Trophoblast cell (in vitro differentiated cells and primary cell): ENCODE measurements around the gene TIMP1.

Source experiments
- DNase-seq, 2 donors: peaks; one replicate each; pipeline ENCODE4 v3.0.0-alpha.2; 2016
- H2AFZ ChIP-seq: 2 replicates; pipeline ENCODE4 v1.6.1; 2013; ENCODE audit warnings: low read length, moderate library complexity, mild to moderate bottlenecking; ENCODE audit not compliant: insufficient read depth, poor library complexity
- H2AK5ac ChIP-seq: 2 replicates; pipeline ENCODE4 v1.6.1; 2013; ENCODE audit warnings: mild to moderate bottlenecking, low read length
- H2BK120ac ChIP-seq: 2 replicates; pipeline ENCODE4 v1.6.1; 2013; ENCODE audit warnings: low read length, mild to moderate bottlenecking, moderate library complexity; ENCODE audit not compliant: insufficient read depth, poor library complexity
- H2BK12ac ChIP-seq: 2 replicates; pipeline ENCODE4 v1.6.1; 2013; ENCODE audit warnings: mild to moderate bottlenecking, low read length, moderate library complexity
- H2BK5ac ChIP-seq: 2 replicates; pipeline ENCODE4 v1.6.1; 2013; ENCODE audit warnings: low read length, low read depth, moderate library complexity, mild to moderate bottlenecking; ENCODE audit not compliant: poor library complexity
- H3K14ac ChIP-seq: 2 replicates; pipeline ENCODE4 v1.6.1; 2013; ENCODE audit warnings: mild to moderate bottlenecking, low read length
- H3K18ac ChIP-seq: 2 replicates; pipeline ENCODE4 v1.6.1; 2013; ENCODE audit warnings: mild to moderate bottlenecking, low read length
- H3K23ac ChIP-seq: 2 replicates; pipeline ENCODE4 v1.6.1; 2013; ENCODE audit warnings: low read length
- H3K27ac ChIP-seq: 2 replicates; pipeline ENCODE4 v1.5.1; 2013; ENCODE audit warnings: low read depth, mild to moderate bottlenecking, inconsistent platforms, low read length, moderate library complexity
- H3K27me3 ChIP-seq: 2 replicates; pipeline ENCODE4 v1.6.1; 2013; ENCODE audit warnings: inconsistent platforms, mild to moderate bottlenecking, low read length, moderate library complexity; ENCODE audit not compliant: insufficient read depth
- H3K36me3 ChIP-seq, 2 experiments: 1 replicate in 1 of 2; 2 replicates in 1 of 2; pipeline ENCODE4 v1.6.1; 2013; ENCODE audit warnings: low read length in 2 of 2, mild to moderate bottlenecking in 2 of 2, moderate library complexity in 1 of 2; ENCODE audit not compliant: insufficient read depth in 2 of 2, control insufficient read depth in 1 of 2
- H3K4ac ChIP-seq: 2 replicates; pipeline ENCODE4 v1.6.1; 2013; ENCODE audit warnings: low read depth, mild to moderate bottlenecking, low read length, moderate library complexity
- H3K4me1 ChIP-seq, 2 experiments: 1 replicate in 1 of 2; 2 replicates in 1 of 2; pipeline ENCODE4 v1.6.1; 2013; ENCODE audit warnings: low read length in 2 of 2, mild to moderate bottlenecking in 2 of 2, moderate library complexity in 1 of 2; ENCODE audit not compliant: insufficient read depth in 2 of 2, control insufficient read depth in 1 of 2
- H3K4me2 ChIP-seq: 2 replicates; pipeline ENCODE4 v1.6.1; 2013; ENCODE audit warnings: inconsistent platforms, mild to moderate bottlenecking, low read length, moderate library complexity
- H3K4me3 ChIP-seq: 2 replicates; pipeline ENCODE4 v1.5.1; 2013; ENCODE audit warnings: mild to moderate bottlenecking, low read depth, low read length, inconsistent platforms
- H3K79me1 ChIP-seq: one replicate; pipeline ENCODE4 v1.6.1; 2013; ENCODE audit warnings: low read length
- H3K79me2 ChIP-seq: 2 replicates; pipeline ENCODE4 v1.6.1; 2013; ENCODE audit warnings: low read length, mild to moderate bottlenecking; ENCODE audit not compliant: control insufficient read depth, insufficient read depth, poor library complexity
- H3K9ac ChIP-seq: 2 replicates; pipeline ENCODE4 v1.6.1; 2013; ENCODE audit warnings: mild to moderate bottlenecking, low read length
- H3K9me3 ChIP-seq: 2 replicates; pipeline ENCODE4 v1.6.1; 2013; ENCODE audit warnings: low read depth, mild to moderate bottlenecking, control low read depth, inconsistent platforms, low read length; ENCODE audit not compliant: insufficient read depth
- H4K12ac ChIP-seq: 2 replicates; pipeline ENCODE4 v1.6.1; 2013; ENCODE audit warnings: low read depth, mild to moderate bottlenecking, low read length, moderate library complexity
- H4K8ac ChIP-seq: 2 replicates; pipeline ENCODE4 v1.6.1; 2013; ENCODE audit warnings: low read depth, mild to moderate bottlenecking, low read length, moderate library complexity
- H4K91ac ChIP-seq: one replicate; pipeline ENCODE4 v1.6.1; 2013; ENCODE audit warnings: low read depth, mild to moderate bottlenecking, low read length, moderate library complexity
- WGBS: extraction: QIAGEN DNeasy Blood & Tissue Kit; methylation state at CpG from one replicate; pipeline ENCODE4 v1.1.7; 2013; ENCODE audit warnings: missing lambda C conversion rate; ENCODE audit not compliant: insufficient read length, insufficient coverage; ENCODE audit errors: extremely low coverage; 5-methylcytosine and 5-hydroxymethylcytosine counted together

TIMP1 gene

GRCh38 chrX:47625365-47625764, 43.1 kb downstream of the TIMP1 start:
- H4K8ac ChIP-seq: no peak overlapping the region
- no peaks in the 10 kb centered on the region for H3K79me2 ChIP-seq
- no peaks in the 10 kb centered on the region for H3K36me3 ChIP-seq
- peaks cover 0 to 2% of the 10 kb centered on the region in 2 experiments for H3K4me1 ChIP-seq
- H2AFZ ChIP-seq: no peak overlapping the region
- H3K9me3 ChIP-seq: peaks cover 1% of the 10 kb centered on the region
- no peak overlapping the region for H4K12ac ChIP-seq
- no peaks in the 10 kb centered on the region for H3K27me3 ChIP-seq
- no peak overlapping the region for H3K23ac ChIP-seq
- H2BK5ac ChIP-seq: no peak overlapping the region
- H3K4me2 ChIP-seq: no peak overlapping the region
- H3K18ac ChIP-seq: no peak overlapping the region
- H3K14ac ChIP-seq: no peak overlapping the region
- no peak for DNase-seq
- H2BK120ac ChIP-seq: no peak overlapping the region
- no peak overlapping the region for H2BK12ac ChIP-seq
- H3K79me1 ChIP-seq: no peaks in the 10 kb centered on the region
- H3K27ac ChIP-seq: no peak overlapping the region
- no peak overlapping the region for H3K4me3 ChIP-seq
- H2AK5ac ChIP-seq: no peak overlapping the region
- no peak overlapping the region for H3K9ac ChIP-seq
- WGBS: no CpG with 5 or more reads among the region's 2 CpGs
- no peak overlapping the region for H3K4ac ChIP-seq
- H4K91ac ChIP-seq: no peak overlapping the region

- H3K79me1 ChIP-seq: no peaks in the 10 kb centered on the region
- no peaks in the 10 kb centered on the region for H3K36me3 ChIP-seq
- H3K4me3 ChIP-seq: no peak overlapping the region
- H4K8ac ChIP-seq: no peak overlapping the region
- H3K9ac ChIP-seq: no peak overlapping the region
- no peak overlapping the region for H3K4me2 ChIP-seq
- peaks cover 0 to 2% of the 10 kb centered on the region in 2 experiments for H3K4me1 ChIP-seq
- no peak overlapping the region for H2BK12ac ChIP-seq
- no peak overlapping the region for H4K12ac ChIP-seq
- H3K18ac ChIP-seq: no peak overlapping the region
- no peak overlapping the region for H2AK5ac ChIP-seq
- no peak overlapping the region for H3K23ac ChIP-seq
- no CpG with 5 or more reads among the region's 1 CpG for WGBS
- peaks cover 1% of the 10 kb centered on the region for H3K9me3 ChIP-seq
- no peaks in the 10 kb centered on the region for H3K79me2 ChIP-seq
- H4K91ac ChIP-seq: no peak overlapping the region
- no peak for DNase-seq
- no peak overlapping the region for H2BK120ac ChIP-seq
- no peak overlapping the region for H3K14ac ChIP-seq
- H3K4ac ChIP-seq: no peak overlapping the region
- no peak overlapping the region for H2BK5ac ChIP-seq
- no peaks in the 10 kb centered on the region for H3K27me3 ChIP-seq
- no peak overlapping the region for H2AFZ ChIP-seq
- H3K27ac ChIP-seq: no peak overlapping the region
Observed at GRCh38 chrX:47628982-47629381, 46.7 kb downstream of the TIMP1 start.

GRCh38 chrX:47629419-47630200, 47.4 kb downstream of the TIMP1 start, which contains the start of gene CFP:
Gene CFP (minus strand): TSS chrX:47629930. CDS start chrX:47629844, 86 bp downstream.
- no peak within 1 kb of the TSS for H3K18ac ChIP-seq
- no peak within 1 kb of the TSS for H3K9ac ChIP-seq
- H3K79me2 ChIP-seq: no peaks in the 10 kb centered on the region
- no peaks in the 10 kb centered on the region for H3K79me1 ChIP-seq
- peaks cover 0 to 2% of the 10 kb centered on the region in 2 experiments for H3K4me1 ChIP-seq
- H2BK5ac ChIP-seq: no peak within 1 kb of the TSS
- no peak within 1 kb of the TSS for H4K8ac ChIP-seq
- no peak within 1 kb of the TSS for H4K12ac ChIP-seq
- H4K91ac ChIP-seq: no peak within 1 kb of the TSS
- H3K23ac ChIP-seq: no peak within 1 kb of the TSS
- no peaks in the 10 kb centered on the region for H3K9me3 ChIP-seq
- H3K27ac ChIP-seq: no peak within 1 kb of the TSS
- no peak within 1 kb of the TSS for H3K4ac ChIP-seq
- H2BK12ac ChIP-seq: no peak within 1 kb of the TSS
- DNase-seq: no peak
- H3K27me3 ChIP-seq: no peaks in the 10 kb centered on the region
- no peak within 1 kb of the TSS for H3K4me2 ChIP-seq
- no peak within 1 kb of the TSS for H3K4me3 ChIP-seq
- no peak within 1 kb of the TSS for H2AK5ac ChIP-seq
- no peak within 1 kb of the TSS for H2BK120ac ChIP-seq
- peaks cover 2 to 5% of the 10 kb centered on the region in 2 experiments for H3K36me3 ChIP-seq
- WGBS: no CpG with 5 or more reads among the region's 14 CpGs
- no peak within 1 kb of the TSS for H3K14ac ChIP-seq
- no peak within 1 kb of the TSS for H2AFZ ChIP-seq

GRCh38 chrX:47631676-47632075, 49.4 kb downstream of the TIMP1 start:
- no peak for DNase-seq
- Histone ChIP-seq H3K4me1 (peaks cover 0 to 2% of the 10 kb centered on the region in 2 experiments), H3K79me2 (no peaks in the 10 kb centered on the region), H3K18ac (no peak overlapping the region), H3K36me3 (peaks cover 10 to 17% of the 10 kb centered on the region in 2 experiments), H2BK5ac (no peak overlapping the region), H2BK120ac (no peak overlapping the region), H4K8ac (no peak overlapping the region), H3K4ac (no peak overlapping the region), H3K27ac (no peak overlapping the region), H3K9ac (no peak overlapping the region), H2AFZ (no peak overlapping the region), H4K91ac (no peak overlapping the region), H3K14ac (no peak overlapping the region), H3K79me1 (no peaks in the 10 kb centered on the region), H2BK12ac (no peak overlapping the region), H2AK5ac (no peak overlapping the region), H3K27me3 (no peaks in the 10 kb centered on the region), H4K12ac (no peak overlapping the region), H3K4me2 (no peak overlapping the region), H3K4me3 (no peak overlapping the region), H3K23ac (no peak overlapping the region), H3K9me3 (no peaks in the 10 kb centered on the region)
- WGBS: no CpG with 5 or more reads among the region's 5 CpGs
